Tibial nerve (tissue), 3 donors: Measurements from ENCODE around the gene CHN2.

Source experiments
- CTCF ChIP-seq, 5 experiments: fragments of 200-600 bp in 3 of 5; fragments of 450-650 bp in 2 of 5; sonication (generic) in 3 of 5; IDR thresholded peaks; one replicate each; pipeline ENCODE4 v1.5.1; 2016 to 2019; ENCODE audit warnings: antibody characterized with exemption in 5 of 5, mild to moderate bottlenecking in 3 of 5, moderate library complexity in 2 of 5
- POLR2A ChIP-seq, 2 donors: fragments of 450-650 bp; IDR thresholded peaks; one replicate each; pipeline ENCODE4 v1.6.1; 2017; ENCODE audit warnings: antibody characterized with exemption in 2 of 2, mild to moderate bottlenecking in 2 of 2, moderate library complexity in 2 of 2

- TF ChIP-seq CTCF (IDR thresholded peaks at IDR 0.05) (no peak), POLR2A (IDR thresholded peaks at IDR 0.05) (no peak)
Measured at GRCh38 chr7:29480451-29480850, 285.9 kb downstream of the CHN2 start.
